Endothelial cell of umbilical vein (primary cell): ENCODE data around the gene DUSP14. TPM values are rescaled to one million over a fixed set of nuclear protein-coding genes. Genes with fewer than 3 reads are reported as not detected.

ENCODE experiments used
- BruUV-seq: library from RNA; stranded (reverse); fragments of 400-500 nt; replicated peaks from 2 replicates; lab custom pipeline; 2021; lab: Mats Ljungman, UMichigan
- CTCF ChIA-PET: fragments of 300-600, 350-600 bp; sonication (Branson Sonifier 250); formaldehyde crosslinking; loops from one replicate; lab custom pipeline; 2021; ENCODE audit warnings: antibody characterized with exemption, inconsistent platforms; lab: Charles Lee
- POLR2A ChIA-PET: fragments of 300-600, 350-600 bp; sonication (Branson Sonifier 250); formaldehyde crosslinking; loops from one replicate; lab custom pipeline; 2021; ENCODE audit warnings: antibody characterized with exemption, inconsistent platforms; lab: Charles Lee
- DNase-seq: peaks from one replicate; pipeline ENCODE4 v3.0.0-alpha.2; 2011; ENCODE audit warnings: low read depth, low spot score
- FAIRE-seq: peaks from 2 replicates; lab custom pipeline; 2011; peaks lifted over from hg19 to GRCh38; lab: Jason Lieb, UNC
- H2AFZ ChIP-seq: 2 replicates; pipeline ENCODE4 v1.6.0; 2012; ENCODE audit warnings: low read depth, low read length, control low read depth, inconsistent platforms
- H3K27ac ChIP-seq: 2 replicates; pipeline ENCODE4 v1.5.1; 2011; ENCODE audit warnings: low read depth, mild to moderate bottlenecking, control low read depth, low read length, moderate library complexity; ENCODE audit not compliant: insufficient read depth
- H3K27me3 ChIP-seq, 2 experiments: 2 replicates each; pipeline versions ENCODE4 v1.6.0 to v1.6.1; 2011; ENCODE audit warnings: low read length in 2 of 2, mixed read lengths in 1 of 2; ENCODE audit not compliant: control insufficient read depth in 2 of 2, insufficient read depth in 2 of 2
- H3K36me3 ChIP-seq, 2 experiments: 2 replicates in 1 of 2; 3 replicates in 1 of 2; pipeline ENCODE4 v1.5.1; 2011; ENCODE audit warnings: low read length in 2 of 2, mild to moderate bottlenecking in 1 of 2, moderate library complexity in 1 of 2; ENCODE audit not compliant: control insufficient read depth in 2 of 2, insufficient read depth in 2 of 2; ENCODE audit errors: extremely low read depth in 1 of 2
- H3K4me1 ChIP-seq: 3 replicates; pipeline ENCODE4 v1.5.1; 2011; ENCODE audit warnings: mild to moderate bottlenecking, low read length; ENCODE audit not compliant: control insufficient read depth, insufficient read depth; ENCODE audit errors: extremely low read depth
- H3K4me2 ChIP-seq: 2 replicates; pipeline ENCODE4 v1.6.1; 2011; ENCODE audit warnings: low read length, control low read depth, mixed read lengths; ENCODE audit not compliant: insufficient read depth
- H3K4me3 ChIP-seq, 3 experiments: fragments of 200-600 bp in 1 of 3; sonication (generic), shearing (Covaris generic) in 1 of 3; replicated peaks in 1 of 3; 2 replicates each; pipeline ENCODE4 v1.5.1; 2011 to 2016; ENCODE audit warnings: control low read depth in 3 of 3, low read length in 3 of 3, mild to moderate bottlenecking in 2 of 3, inconsistent platforms in 1 of 3, low read depth in 1 of 3, moderate library complexity in 1 of 3; ENCODE audit not compliant: insufficient read depth in 1 of 3
- H3K79me2 ChIP-seq: 2 replicates; pipeline ENCODE4 v1.6.0; 2012; ENCODE audit warnings: low read length, inconsistent platforms; ENCODE audit not compliant: control insufficient read depth, insufficient read depth
- H3K9ac ChIP-seq: replicated peaks from 2 replicates; pipeline ENCODE3; 2011; ENCODE audit warnings: low read length, control low read depth; ENCODE audit not compliant: insufficient read depth; ENCODE audit errors: extremely low read depth
- H3K9me1 ChIP-seq: replicated peaks from 3 replicates; pipeline ENCODE4 v1.6.0; 2011; ENCODE audit warnings: mild to moderate bottlenecking, low read length; ENCODE audit not compliant: control insufficient read depth, insufficient read depth; ENCODE audit errors: extremely low read depth
- H3K9me3 ChIP-seq: replicated peaks from 2 replicates; pipeline ENCODE4 v1.5.1; 2012; ENCODE audit warnings: low read length, inconsistent platforms; ENCODE audit not compliant: control insufficient read depth, insufficient read depth
- H4K20me1 ChIP-seq: replicated peaks from 2 replicates; pipeline ENCODE3; 2011; ENCODE audit warnings: mild to moderate bottlenecking, low read length; ENCODE audit not compliant: control insufficient read depth, insufficient read depth; ENCODE audit errors: extremely low read depth
- EZH2 ChIP-seq: IDR thresholded peaks from 2 replicates; pipeline ENCODE4 v1.6.1; 2012; ENCODE audit warnings: borderline replicate concordance, low read depth, mild to moderate bottlenecking, moderate library complexity, low read length, inconsistent platforms; ENCODE audit not compliant: severe bottlenecking
- FOS ChIP-seq: IDR thresholded peaks from 2 replicates; pipeline ENCODE4 v1.6.1; 2011; ENCODE audit warnings: mild to moderate bottlenecking, low read length, moderate library complexity, borderline replicate concordance; ENCODE audit not compliant: insufficient read depth
- JUN ChIP-seq: IDR thresholded peaks from 2 replicates; pipeline ENCODE4 v1.6.1; 2011; ENCODE audit warnings: borderline replicate concordance, low read depth; ENCODE audit not compliant: insufficient read length, insufficient read depth
- MYC ChIP-seq: IDR thresholded peaks from one replicate; pipeline ENCODE4 v1.6.1; 2011; ENCODE audit warnings: mild to moderate bottlenecking, low read depth, low read length
- POLR2A ChIP-seq: IDR thresholded peaks from 2 replicates; pipeline ENCODE4 v1.6.1; 2012; ENCODE audit warnings: low read depth, mild to moderate bottlenecking, control low read depth, low read length
- POLR2AphosphoS5 ChIP-seq: IDR thresholded peaks from 2 replicates; pipeline ENCODE4 v1.6.1; 2012; ENCODE audit warnings: low read depth, mild to moderate bottlenecking, control low read depth, low read length, moderate library complexity; ENCODE audit not compliant: insufficient read depth
- dilution Hi-C: fragments of 300-500 bp; cut with MboI; formaldehyde crosslinking; loops from one replicate; pipeline ENCODE4 v1.15.0; 2019; ENCODE audit warnings: low sequenced_read_pairs; ENCODE audit not compliant: extremely low pct_ligation_motif_present
- intact Hi-C: fragments of 100-400 bp; cut with micrococcal nuclease; formaldehyde crosslinking; loops from one replicate; pipeline ENCODE4 v1.10.0; 2022
- polyA plus RNA-seq, 4 experiments: library from polyadenylated mRNA; depleted of rRNA in 3 of 4; stranded (reverse) in 3 of 4; unstranded in 1 of 4; fragments of >200 nt; gene quantifications; 2 replicates each; pipeline versions ENCODE4 v1.2.1 to v1.2.3, GENCODE V29; 2011 to 2012; ENCODE audit warnings: missing spikeins in 1 of 4
- total RNA-seq: library from RNA; stranded (reverse); gene quantifications from 2 replicates; pipeline ENCODE4 v1.2.3, GENCODE V29; 2021
- TF ChIP-seq, protein P1 (sequence below): IDR thresholded peaks from 2 replicates; pipeline ENCODE4 v1.6.1; 2011; ENCODE audit not compliant: insufficient read depth, insufficient read length
- TF ChIP-seq, protein P2 (sequence below), 2 donors: IDR thresholded peaks; 1 replicate in 1 of 2; 2 replicates in 1 of 2; pipeline ENCODE4 v1.5.1; 2011; ENCODE audit warnings: low read length in 2 of 2, mild to moderate bottlenecking in 2 of 2, moderate library complexity in 2 of 2, control low read depth in 1 of 2, inconsistent platforms in 1 of 2, low read depth in 1 of 2; ENCODE audit not compliant: insufficient read depth in 1 of 2; ENCODE audit errors: extremely low read depth in 1 of 2

DUSP14 gene
- total and polyA plus RNA-seq, 2 donors (not counting 3 experiments of a cell fraction or from before 2014, with no cell fraction given): 36.4 to 62.5 TPM

DNA sequence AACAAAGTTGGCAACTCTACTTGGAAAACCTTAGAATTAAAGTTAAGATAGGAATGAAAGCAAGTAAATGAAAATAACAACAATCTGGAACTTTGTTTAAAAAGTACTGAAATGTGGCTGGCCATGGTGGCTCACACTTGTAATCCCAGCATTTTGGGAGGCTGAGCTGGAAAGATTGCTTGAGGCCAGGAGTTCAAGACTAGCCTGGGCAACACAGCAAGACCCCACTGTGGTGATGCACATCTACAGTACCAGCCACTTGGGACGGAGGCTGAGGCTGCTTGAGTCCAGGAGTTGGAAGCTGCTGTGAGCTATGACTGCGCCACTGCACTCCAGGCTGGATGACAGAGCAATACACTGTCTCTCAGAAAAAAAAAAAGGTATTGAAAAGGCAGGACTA is 67.8 kb downstream of the DUSP14 start:
- no peaks in the 10 kb centered on the region for H4K20me1 ChIP-seq
- no peak overlapping the region for H3K4me2 ChIP-seq
- no peak overlapping the region for H2AFZ ChIP-seq
- no peak for DNase-seq
- no TSS peak for BruUV-seq
- intact Hi-C loops (no loop called here), dilution Hi-C loops (no loop called here)
- H3K9me1 ChIP-seq: no peaks in the 10 kb centered on the region
- H3K9ac ChIP-seq: no peak overlapping the region
- no peaks in the 10 kb centered on the region for H3K9me3 ChIP-seq
- TF ChIP-seq EZH2: no peak
- no peak for TF ChIP-seq FOS
- TF ChIP-seq, protein P1, sequence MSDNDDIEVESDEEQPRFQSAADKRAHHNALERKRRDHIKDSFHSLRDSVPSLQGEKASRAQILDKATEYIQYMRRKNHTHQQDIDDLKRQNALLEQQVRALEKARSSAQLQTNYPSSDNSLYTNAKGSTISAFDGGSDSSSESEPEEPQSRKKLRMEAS: no peak
- no peak for TF ChIP-seq POLR2AphosphoS5
- TF ChIP-seq JUN: no peak
- TF ChIP-seq MYC: no peak
- H3K79me2 ChIP-seq: no peaks in the 10 kb centered on the region
- FAIRE-seq: no peak
- CTCF ChIA-PET: interaction anchor here (0.7 kb wide), 1 partner anchor 12 kb away, joined by 4 read pairs; no protein-coding TSS in a partner anchor
- H3K4me3 ChIP-seq: no peak overlapping the region
- no peaks in the 10 kb centered on the region for H3K4me1 ChIP-seq
- H3K27me3 ChIP-seq: no peaks in the 10 kb centered on the region
- H3K27ac ChIP-seq: no peak overlapping the region
- POLR2A ChIA-PET: no interaction called here
- H3K36me3 ChIP-seq: peaks cover 14 to 16% of the 10 kb centered on the region in 2 experiments

DNA sequence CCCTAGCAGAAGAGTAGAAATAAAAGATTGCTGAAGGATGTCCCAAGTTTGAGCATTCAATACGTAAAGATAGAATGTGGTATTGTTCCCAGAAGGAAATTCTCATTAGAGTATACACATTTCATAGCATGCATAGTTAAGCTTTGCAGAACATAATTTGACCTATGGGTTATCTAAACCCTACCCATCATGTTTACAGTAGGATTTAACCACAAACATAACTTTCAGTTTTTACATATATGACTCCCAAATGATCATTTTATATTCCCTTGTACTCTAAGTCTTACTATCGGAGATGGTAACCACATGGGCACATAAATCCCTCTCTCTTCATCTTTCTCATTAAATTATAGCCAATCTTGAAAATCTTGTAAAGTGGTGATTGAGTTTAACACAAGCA is 68.6 kb downstream of the DUSP14 start:
- ChIA-PET POLR2A (no interaction called here), CTCF (no interaction called here)
- no peaks in the 10 kb centered on the region for H3K79me2 ChIP-seq
- no peaks in the 10 kb centered on the region for H4K20me1 ChIP-seq
- H3K9ac ChIP-seq: no peak overlapping the region
- peaks cover 11 to 12% of the 10 kb centered on the region in 2 experiments for H3K36me3 ChIP-seq
- H3K9me1 ChIP-seq: no peaks in the 10 kb centered on the region
- DNase-seq (no peak), FAIRE-seq (no peak)
- BruUV-seq: no TSS peak
- TF ChIP-seq MYC (no peak), JUN (no peak), POLR2AphosphoS5 (no peak), EZH2 (no peak), POLR2A (no peak), FOS (no peak)
- TF ChIP-seq, protein P2, sequence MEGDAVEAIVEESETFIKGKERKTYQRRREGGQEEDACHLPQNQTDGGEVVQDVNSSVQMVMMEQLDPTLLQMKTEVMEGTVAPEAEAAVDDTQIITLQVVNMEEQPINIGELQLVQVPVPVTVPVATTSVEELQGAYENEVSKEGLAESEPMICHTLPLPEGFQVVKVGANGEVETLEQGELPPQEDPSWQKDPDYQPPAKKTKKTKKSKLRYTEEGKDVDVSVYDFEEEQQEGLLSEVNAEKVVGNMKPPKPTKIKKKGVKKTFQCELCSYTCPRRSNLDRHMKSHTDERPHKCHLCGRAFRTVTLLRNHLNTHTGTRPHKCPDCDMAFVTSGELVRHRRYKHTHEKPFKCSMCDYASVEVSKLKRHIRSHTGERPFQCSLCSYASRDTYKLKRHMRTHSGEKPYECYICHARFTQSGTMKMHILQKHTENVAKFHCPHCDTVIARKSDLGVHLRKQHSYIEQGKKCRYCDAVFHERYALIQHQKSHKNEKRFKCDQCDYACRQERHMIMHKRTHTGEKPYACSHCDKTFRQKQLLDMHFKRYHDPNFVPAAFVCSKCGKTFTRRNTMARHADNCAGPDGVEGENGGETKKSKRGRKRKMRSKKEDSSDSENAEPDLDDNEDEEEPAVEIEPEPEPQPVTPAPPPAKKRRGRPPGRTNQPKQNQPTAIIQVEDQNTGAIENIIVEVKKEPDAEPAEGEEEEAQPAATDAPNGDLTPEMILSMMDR (IDR thresholded peaks at IDR 0.05; ENCODE audit: extremely low read depth in 1 of 2, insufficient read depth in 1 of 2, low read depth in 1 of 2, low read length in 2 of 2): no peak
- TF ChIP-seq, protein P1: no peak
- no peaks in the 10 kb centered on the region for H3K27me3 ChIP-seq
- H3K4me2 ChIP-seq: no peak overlapping the region
- H3K4me1 ChIP-seq: no peaks in the 10 kb centered on the region
- no peak overlapping the region for H3K4me3 ChIP-seq
- dilution Hi-C loops: no loop called here
- no peak overlapping the region for H2AFZ ChIP-seq
- H3K27ac ChIP-seq: no peak overlapping the region
- H3K9me3 ChIP-seq: no peaks in the 10 kb centered on the region
- intact Hi-C loops: no loop called here
